Measurements from ENCODE around the gene CARNS1.

The CARNS1 gene, protein sequence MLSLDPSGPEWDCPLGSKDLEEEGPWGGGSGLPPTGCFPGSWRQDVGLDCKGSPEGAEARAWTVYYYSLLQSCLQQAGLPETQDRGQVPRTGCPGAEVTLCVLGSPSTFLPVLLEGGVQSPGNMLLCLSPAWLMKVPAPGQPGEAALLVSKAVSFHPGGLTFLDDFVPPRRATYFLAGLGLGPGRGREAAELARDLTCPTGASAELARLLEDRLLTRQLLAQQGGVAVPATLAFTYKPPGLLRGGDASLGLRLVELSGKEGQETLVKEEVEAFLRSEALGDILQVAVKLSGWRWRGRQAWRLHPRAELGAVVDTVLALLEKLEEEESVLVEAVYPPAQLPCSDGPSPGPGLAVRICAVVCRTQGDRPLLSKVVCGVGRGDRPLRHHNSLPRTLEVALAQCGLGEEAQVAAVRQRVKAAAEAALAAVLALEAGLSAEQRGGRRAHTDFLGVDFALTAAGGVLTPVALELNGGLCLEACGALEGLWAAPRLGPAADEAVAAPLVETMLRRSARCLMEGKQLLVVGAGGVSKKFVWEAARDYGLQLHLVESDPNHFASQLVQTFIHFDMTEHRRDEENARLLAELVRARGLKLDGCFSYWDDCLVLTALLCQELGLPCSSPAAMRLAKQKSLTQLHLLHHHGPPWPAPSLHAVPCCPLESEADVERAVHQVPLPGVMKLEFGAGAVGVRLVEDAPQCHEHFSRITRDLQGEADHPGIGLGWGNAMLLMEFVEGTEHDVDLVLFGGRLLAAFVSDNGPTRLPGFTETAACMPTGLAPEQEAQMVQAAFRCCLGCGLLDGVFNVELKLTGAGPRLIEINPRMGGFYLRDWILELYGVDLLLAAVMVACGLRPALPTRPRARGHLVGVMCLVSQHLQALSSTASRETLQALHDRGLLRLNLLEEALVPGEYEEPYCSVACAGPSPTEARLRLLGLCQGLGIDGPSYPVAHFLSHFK

DNA sequence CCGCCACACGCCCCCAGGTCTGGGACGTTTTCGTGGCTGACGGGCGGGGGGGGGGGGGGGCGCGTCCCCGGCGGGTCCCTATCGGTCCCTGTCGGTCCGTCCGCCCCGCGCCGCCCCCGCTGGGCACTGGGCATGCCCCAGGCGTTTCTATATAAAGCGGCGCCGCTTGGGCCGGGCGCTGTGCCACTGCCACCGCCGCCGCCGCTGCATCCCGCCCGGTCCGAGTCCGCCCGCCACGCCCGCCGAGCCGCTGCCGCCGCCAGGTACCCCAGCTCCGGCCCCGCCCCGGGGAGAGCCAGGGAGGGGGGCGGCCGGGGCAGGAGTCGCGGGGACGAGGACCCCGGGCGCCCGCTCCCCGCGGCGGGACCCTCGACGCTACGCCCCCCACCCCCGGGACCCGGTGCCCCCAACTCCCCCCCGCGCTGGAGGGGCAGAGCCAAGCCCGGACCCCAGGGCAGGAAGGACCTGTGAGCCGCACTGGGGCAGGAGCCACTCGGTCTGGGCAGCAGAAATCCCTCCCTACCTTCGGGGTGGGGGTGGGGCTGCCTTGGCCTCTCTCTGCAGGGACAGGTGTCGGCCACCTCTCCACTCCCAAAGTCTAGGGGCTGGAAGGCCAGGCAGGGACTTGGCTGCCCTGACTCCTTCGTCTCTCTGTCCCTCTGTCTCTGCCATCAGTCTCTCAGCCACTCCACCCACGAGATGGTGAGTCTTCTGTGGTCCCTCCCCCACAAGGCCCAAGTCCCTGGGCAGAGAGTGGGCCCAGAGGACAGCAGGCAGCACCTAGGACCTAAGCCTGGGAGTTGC is at the start of gene CARNS1:
TSS of gene CARNS1 (plus strand) at position 178 of the 804 bp plus-strand sequence. CDS start at position 700, 522 bp downstream.
- no peak for DNase-seq (ENCODE audit: low spot score)

DNA sequence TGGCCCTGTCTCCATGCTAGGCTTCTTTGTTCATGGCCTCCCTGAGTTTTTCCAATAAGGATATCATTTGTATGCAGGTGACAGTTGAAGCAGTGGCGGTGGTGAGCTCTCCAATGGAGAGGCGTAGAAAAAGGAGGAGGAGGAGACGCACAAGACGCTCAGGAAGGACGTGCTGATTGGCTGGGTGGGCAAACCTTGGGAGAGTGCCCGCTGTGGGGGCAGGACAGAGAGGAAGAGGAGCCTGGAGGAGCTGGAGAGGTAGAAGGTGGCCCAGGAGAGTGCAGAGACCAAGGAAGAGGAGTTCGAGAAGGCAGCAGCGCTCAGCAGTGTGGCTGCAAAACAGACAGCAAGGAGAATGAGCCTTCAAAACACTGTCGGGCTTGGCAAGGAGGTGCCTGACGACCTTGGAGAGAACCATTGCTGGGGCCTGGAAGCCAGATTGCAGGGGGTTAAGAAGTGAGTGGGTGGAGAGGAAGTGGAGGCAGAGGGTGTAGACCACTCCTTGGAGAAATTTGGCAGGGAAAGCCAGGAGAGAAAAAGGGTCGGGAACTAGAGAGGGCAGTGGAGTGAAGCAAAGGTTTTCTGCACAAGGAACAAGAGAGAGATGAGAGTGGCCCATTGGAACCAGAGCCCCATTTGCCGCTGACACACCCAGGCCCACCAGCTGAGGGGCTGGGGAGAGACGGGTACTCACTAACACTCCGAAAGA is 49.6 kb upstream of the CARNS1 start:
- no peak for DNase-seq (ENCODE audit: low spot score)

DNA sequence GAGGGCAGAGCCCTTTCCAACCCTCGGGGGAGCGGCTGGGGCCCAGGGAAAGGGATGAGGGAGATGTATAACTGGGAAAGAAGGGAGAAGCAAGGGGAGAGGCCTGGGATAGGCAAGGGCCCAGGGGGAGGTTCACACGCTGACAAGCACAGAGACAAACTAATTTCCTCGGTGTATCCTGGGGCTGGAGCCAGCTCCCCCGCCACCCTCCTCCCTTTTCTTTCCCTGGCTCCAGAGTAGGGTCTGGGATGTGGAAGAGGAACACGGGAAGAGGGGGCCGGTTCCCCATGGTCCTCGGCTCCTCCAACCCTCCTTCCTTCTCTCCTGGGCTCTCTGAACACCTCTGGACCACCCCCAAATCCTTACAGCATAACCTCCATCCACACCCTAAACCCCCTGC is 48.9 kb upstream of the CARNS1 start:
- DNase-seq (ENCODE audit: low spot score), result no peak

DNA sequence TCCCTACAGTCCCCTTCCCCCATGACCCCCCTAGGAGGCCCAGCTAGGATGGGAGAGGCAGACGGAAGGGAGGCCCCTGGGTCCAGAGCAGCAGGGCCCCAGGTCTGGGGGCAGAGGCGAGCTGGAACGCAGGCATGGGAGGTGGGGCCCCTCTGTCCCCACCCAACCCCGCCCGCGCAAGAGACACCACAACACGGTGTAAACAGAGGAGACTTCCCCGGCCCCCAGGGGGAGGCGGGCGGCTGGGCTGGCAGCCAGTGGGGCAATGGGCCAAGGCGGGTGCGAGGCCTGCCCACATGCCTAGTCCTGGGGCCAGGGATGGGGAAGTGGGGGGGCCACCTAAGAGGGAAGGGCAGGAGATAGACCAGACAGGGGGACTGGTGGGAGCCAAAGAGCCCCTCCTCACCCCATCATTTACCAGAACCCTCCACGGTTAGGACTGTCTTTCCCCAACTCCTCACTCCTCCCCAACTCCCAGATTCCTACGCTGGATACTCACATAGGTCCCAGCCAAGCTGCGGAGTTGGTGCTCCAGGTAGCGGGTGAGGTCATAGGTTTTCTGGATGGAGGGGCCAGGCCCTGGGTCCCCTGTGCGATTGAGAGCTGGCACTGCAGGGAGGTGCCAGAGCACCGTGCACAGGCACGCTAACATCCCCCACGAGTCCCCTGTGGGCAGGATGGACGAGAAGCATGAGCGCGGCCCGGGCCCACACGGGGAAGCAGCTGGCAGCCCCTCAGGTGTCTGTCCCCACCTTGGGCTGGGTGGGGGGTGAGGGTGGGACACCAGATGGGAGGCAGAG is 48.3 kb upstream of the CARNS1 start:
- no peak for DNase-seq (ENCODE audit: low spot score)

DNA sequence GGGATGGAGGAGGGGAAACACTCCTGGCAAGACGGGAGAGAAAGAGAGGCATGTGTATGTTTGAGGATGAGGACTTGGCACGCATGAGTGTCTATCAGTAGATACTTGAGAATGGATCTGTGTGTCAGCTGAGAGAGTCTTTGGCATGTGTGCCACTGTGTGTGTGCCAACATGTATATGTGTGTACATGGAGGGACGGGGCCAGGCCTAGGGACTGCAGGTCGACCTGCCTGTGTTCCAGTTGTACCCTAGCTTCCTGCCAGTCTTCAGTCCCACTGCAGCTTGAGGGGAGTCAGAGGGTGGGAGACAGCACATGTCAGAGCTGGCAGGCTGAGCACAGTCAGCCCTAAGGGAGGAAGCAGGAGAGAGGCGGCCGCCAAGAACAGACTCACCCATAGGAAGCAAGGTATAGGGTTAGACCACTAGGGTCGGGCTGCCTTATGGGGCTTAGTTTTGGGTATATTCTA is 47.7 kb upstream of the CARNS1 start:
- no peak for DNase-seq (ENCODE audit: low spot score)

DNA sequence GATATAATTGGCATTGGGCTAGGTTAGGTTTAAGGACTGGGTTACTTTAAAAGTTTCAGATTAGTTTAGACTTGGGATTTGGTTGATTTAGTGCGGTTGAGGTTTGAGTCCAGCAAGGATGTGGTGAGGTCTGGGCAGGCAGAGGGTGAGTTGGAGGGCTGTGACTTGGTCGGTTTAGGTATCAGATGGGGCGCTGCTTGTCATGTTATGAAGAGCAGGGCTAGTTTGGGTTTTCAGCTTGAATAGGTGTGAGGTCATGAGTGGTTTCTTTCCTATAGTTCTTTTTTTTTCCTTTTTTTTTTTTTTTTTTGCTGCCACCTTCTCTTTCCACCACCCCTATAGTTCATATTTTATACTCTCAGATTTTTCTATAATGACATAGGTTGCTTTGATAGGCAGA is 46.9 kb upstream of the CARNS1 start:
- DNase-seq (ENCODE audit: low spot score), result no peak

DNA sequence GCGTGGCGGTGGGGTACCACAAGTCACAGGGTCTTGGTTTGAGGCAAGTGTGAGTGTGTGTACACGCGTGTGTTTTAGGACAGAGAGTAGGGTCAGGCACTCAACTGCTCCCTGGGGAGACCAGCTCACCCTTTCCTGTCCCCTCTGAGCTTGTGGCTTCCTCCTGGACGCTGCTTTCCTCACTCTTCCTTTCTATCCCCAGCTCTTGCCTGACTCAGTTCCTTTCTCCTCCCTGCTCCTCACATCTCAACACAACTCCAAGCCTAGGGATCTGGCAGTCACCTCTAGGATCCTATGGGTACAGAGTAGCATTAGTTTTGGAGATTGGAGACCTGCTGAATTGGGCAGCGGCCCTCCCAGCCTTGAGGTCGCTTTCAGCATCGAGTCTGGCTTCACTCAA is 46.2 kb upstream of the CARNS1 start:
- DNase-seq (ENCODE audit: low spot score), result no peak

DNA sequence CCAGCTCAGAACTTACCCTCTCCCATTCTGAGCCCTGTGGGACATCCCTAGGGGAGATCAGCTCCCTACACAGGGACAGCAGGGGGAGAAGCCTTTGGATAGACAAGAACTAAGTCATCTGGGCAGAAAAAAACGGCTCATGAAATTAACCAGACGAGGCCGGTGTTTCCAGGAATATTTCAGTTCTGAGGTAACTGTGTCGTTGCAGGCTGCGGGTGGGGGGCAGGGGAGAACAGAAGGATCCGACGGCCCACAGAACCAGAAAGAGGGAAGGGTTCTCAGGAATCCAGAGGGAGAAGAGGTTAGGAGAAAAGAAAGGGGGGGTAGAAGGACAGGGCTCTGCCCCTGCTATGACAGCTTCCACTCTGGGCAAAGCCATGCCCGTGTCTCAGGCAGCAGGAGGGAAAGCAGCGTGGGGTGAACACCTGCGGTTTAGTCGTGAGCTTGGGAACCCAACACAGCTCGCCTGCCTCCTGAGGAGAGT is 45.6 kb upstream of the CARNS1 start:
- no peak for DNase-seq (ENCODE audit: low spot score)

DNA sequence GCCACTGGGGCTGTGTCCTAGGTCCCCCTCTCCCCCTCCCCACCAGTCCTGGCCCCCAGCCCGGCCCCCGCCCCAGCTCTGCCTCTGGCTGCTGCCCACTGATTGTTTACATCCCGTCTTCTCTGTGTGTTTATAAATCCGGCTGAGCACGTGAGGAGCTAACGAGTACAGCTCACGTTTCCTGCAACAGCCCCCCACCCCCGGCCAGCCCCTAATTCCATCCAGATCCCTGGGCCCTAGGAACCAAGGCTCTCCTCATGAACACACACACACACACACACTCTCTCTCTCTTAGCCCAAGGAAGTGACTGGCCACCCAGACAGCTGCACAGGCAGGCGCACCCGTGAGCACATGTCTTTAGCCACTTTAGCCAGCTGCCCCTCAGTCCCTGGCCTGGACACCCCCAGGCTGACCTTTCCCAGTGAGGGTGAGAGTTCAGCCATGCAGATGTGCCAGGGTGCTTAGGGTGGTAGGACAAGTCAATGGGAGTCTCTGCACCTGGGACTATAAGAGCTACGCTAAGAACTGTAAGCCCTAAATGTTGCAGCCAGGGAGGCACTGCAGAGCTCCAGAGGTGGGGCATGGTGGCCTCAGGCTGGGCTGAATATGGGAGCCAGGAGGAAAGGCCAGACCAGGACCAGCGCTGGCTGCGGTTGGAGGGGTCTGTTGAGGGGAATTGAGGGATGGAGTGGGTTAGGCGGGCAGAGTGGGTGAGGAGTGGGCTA is 45.0 kb upstream of the CARNS1 start:
- no peak for DNase-seq (ENCODE audit: low spot score)

DNA sequence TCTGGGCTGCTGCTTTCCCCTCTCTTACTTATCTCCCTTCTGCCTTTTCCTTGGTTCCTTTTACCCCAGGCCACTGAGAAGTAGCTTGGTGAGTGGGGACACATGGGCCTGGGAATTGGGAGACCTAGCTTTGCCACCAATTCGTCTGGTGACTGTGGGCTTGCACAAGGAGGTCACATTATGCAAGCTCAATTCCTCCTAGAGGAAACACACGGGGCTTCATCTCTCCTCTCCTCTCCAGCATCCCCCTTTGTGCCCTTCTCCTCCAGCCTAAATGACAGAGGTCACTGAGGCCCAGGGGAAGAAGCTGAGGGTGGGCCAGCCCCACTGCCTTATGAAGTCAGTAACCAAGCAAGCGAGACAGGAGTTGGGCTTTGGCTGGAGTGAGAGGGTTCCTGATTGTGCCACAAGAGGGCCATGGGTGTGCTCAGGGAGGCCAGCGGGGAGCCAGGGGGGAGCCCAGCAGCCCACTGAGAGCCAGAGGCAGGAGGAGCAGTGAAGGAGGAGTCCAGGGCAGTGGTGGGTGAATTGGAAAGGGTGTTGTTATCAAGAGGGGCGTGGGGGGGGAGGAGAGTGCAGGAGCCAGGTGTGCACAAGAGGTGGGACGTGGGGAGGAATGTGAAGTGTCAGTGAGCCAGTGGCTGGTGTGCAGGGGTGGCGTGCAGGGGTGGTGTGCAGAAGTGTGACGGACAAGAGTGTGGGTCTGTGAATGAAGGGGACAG is 44.1 kb upstream of the CARNS1 start:
- DNase-seq (ENCODE audit: low spot score), result no peak

DNA sequence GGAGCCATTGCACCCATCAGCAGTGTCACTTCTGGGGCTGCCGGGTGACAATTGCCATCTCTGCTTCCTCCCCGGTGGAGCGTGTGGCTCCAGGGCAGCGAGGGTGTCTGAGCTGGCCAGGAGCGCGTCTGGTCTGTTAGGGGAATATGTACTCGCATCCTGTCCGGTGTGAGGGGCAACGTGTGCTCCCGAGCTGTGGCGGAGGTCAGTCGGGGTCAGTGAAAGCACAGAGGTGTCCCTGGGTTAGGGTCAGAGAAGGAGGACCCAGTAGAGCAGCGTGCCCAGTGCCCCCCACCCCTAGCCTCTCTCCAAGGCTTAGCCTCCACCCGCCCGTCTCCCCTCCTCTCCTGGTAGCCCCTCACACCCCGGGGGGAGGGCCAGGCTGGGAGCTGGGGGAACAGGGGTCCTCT is 43.6 kb upstream of the CARNS1 start:
- no peak for DNase-seq (ENCODE audit: low spot score)

DNA sequence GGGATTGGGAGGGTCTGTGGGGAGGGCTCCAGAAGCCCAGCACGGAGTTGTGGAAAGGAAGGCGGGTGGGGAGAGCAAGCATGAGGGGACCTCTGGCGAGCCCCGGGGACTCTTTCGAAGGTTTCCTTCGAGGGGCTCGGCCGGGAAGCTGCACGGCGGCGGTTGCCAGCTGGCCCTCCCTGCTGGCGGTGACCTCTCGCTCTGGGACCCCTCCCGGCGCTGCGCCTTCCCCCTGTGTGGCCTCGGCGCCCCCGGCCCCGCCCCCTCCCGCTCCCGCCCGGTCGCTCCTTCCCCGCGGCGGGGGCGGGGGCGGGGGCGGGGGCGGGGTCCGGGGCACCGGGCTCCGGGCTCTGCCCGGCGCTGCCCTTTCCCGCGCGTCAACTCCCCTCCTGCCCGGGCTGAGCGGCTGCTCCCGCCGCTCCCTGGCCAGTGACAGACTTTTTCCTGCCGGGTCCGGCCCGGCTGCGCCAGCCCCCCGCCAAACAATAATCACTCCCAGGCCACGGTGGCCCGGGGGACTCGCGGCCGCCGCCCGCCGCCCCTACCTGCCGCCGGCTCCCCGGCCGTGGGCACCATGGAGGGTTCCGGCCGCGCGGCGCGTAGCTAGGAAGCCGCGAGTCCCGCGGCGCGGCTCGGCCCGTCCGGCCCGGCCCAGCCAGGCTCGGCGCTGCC is 43.0 kb upstream of the CARNS1 start:
- no peak for DNase-seq (ENCODE audit: low spot score)

DNA sequence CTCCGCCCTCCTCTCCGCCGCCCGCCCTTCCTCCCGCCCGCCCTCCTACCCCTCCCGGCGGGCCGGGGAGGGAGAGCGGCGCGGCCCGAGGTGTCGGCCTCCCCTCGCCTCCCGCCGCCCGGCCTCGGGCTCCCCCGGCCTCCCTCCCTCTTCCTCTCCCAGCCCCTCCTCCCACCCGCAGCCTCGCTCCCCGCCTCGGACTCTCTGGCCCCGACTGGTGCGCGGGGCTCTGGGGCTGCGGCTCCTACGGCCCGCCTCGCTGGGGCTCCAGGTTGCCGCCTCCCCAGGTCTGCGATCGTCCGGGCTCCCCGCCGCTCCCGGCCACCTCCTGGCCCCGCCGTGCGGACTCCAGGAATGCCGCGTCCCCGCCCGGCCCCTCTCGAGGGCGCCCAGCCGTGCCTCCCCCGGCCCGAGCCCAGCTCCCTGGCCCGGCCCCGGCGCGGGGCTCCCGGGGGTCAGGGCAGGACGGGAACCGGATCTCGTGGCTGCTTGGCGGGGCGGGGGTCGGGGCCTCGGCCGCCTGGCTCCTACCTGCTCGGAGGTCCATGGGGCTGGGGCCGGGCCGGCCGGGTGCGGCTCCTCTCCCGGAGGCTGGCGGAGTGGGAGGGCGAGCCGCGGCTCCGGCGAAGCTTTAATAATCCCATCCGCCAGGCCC is 42.4 kb upstream of the CARNS1 start, which contains the start of gene CLCF1:
TSS of gene CLCF1 (minus strand) at position 606 of the 655 bp plus-strand sequence. CDS start at position 547, 59 bp downstream.
- DNase-seq (ENCODE audit: low spot score), result peak; percentile 82

DNA sequence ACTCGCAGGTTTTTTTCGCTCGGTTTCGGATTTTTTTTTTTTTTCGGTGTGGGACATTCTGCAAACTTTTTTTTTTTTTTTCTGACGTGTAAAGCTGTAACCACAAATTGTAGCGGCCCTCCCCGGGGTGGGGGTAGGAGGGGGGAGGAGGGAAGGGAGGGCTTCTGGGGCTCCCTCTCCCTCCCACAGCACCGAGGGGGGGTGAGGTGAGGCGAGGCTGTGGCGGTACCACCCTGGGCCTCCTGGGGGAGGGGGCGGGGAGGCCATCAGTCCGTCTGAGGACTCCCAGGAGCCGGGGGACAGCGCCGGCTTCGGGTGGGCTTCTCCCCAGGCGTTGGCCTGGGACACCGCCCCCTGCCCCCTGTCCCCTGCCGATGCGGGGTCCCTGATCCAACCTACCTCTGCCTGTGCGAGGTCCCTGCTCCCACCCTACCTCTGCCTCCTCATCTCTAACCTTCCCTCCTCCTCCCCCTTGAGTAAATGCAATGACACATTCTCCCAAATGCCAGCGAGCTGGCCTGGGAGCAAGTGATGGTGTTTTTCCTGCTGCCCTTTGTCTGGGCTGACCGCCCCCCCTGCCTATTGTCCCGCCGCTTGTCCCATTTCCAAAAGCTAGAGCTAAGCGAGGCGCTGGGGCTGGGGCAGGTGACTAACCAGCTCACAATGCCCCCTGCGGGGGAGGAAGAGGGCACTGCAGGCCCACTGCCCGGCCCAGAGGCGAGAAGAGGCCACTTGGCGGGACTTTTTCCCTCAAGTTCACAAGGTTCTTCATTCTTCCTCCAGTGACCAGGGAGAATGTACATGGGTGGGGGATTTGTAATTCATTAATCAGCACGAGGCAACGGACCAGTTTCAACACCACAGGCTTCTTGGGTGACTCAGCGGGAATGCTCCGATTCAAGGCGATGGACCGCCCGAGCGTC is 41.6 kb upstream of the CARNS1 start:
- no peak for DNase-seq (ENCODE audit: low spot score)

DNA sequence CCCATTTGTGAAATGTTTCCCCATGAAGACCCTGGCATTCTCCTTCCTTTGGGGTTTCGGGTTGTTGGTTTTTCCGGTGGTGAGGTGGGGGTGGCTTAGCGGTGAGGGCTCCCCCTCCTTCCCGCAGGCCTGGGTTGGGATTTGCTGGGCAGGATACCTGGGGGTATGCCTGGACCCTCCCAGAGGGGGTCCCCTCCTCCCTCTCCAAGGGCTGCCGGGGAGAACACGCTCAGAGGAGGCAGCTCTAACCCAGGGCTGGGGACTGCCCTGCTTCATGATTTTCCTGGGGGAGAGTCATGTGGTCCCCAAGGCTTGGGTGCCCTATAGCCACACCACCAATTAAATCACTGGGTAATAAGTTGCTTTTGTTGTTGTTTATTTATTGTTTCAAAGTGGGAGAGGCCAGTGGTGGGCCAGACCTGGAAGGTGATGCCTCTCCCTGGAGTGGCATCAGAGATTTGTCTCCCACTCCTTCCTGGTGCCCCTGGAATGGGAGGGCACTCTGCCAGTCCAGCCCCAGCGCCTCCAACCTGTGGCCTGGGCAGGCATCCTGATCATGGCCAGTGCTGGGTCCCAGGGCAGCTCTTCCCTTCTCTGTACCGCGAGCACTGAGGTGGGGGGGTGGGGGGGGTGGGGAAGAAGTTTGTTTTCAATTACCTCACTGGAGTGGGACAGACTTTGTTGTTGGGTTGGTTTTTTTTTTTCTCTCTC is 40.8 kb upstream of the CARNS1 start:
- DNase-seq (ENCODE audit: low spot score), result no peak
